Stimulated activated CD4-positive, alpha-beta T cell treated with anti-CD3 and anti-CD28 coated beads, TNF-alpha, amount 100 ng/mL, for 1 hour (primary cell): ENCODE measurements around the gene PSME4.
"Not testable (repeated sequence)": the region's sequence is repeated elsewhere in the genome, so short reads cannot be mapped to it uniquely, and the experiment has no call there.

Source experiments
- DNase-seq, 3 donors: peaks; one replicate each; pipeline ENCODE4 v3.0.0-alpha.2; 2020; ENCODE audit warnings: low read depth in 3 of 3, low spot score in 1 of 3

The PSME4 gene

GRCh38 chr2:53964257-53964952, 6.4 kb downstream of the PSME4 start:
- DNase-seq: no peak

GRCh38 chr2:53961478-53962216, 9.1 kb downstream of the PSME4 start:
- DNase-seq: not testable (repeated sequence)

GRCh38 chr2:53960476-53960875, 10.3 kb downstream of the PSME4 start:
- no peak for DNase-seq

- no peak for DNase-seq
These were observed 12.3 kb downstream of the PSME4 start for GRCh38 chr2:53958443-53958842.

GRCh38 chr2:53952519-53952918, 18.3 kb downstream of the PSME4 start:
- DNase-seq: no peak

GRCh38 chr2:53949457-53949856, 21.3 kb downstream of the PSME4 start:
- DNase-seq: no peak

GRCh38 chr2:53945538-53945937, 25.3 kb downstream of the PSME4 start:
- DNase-seq: no peak

- no peak for DNase-seq
These were observed 26.3 kb downstream of the PSME4 start for GRCh38 chr2:53944542-53944941.

GRCh38 chr2:53942280-53942679, 28.5 kb downstream of the PSME4 start:
- no peak for DNase-seq

GRCh38 chr2:53941749-53942148, 29.0 kb downstream of the PSME4 start:
- no peak for DNase-seq

- no peak for DNase-seq
These were observed 31.1 kb downstream of the PSME4 start for GRCh38 chr2:53939656-53940055.

- no peak for DNase-seq
These were observed 31.9 kb downstream of the PSME4 start for GRCh38 chr2:53938904-53939303.

GRCh38 chr2:53933329-53933728, 37.5 kb downstream of the PSME4 start:
- no peak for DNase-seq

GRCh38 chr2:53926321-53926720, 44.5 kb downstream of the PSME4 start:
- not testable (repeated sequence) for DNase-seq

GRCh38 chr2:53913721-53914120, 57.1 kb downstream of the PSME4 start:
- no peak for DNase-seq

- DNase-seq: no peak
These were observed 59.2 kb downstream of the PSME4 start for GRCh38 chr2:53911434-53912189.

- DNase-seq: no peak
These were observed 63.2 kb downstream of the PSME4 start for GRCh38 chr2:53907582-53907981.

- no peak for DNase-seq
These were observed 65.4 kb downstream of the PSME4 start for GRCh38 chr2:53905396-53905795.

- DNase-seq: no peak
These were observed 67.8 kb downstream of the PSME4 start for GRCh38 chr2:53903011-53903410.

- no peak for DNase-seq
These were observed 69.6 kb downstream of the PSME4 start for GRCh38 chr2:53901192-53901591.

GRCh38 chr2:53896864-53897263, 73.9 kb downstream of the PSME4 start:
- DNase-seq: no peak
